NCI-H128 (cell line): ENCODE data around the gene HOXA6.

Experiments
- DNase-seq: peaks from one replicate; lab custom pipeline; 2025; ENCODE audit not compliant: unreplicated experiment; lab: John Stamatoyannopoulos, UW

HOXA6 gene

GRCh38 chr7:27151931-27152815 is 4.6 kb upstream of the HOXA6 start, which contains the start of gene HOXA3:
Gene HOXA3 (minus strand): TSS chr7:27152583. CDS start chr7:27110640, 41,943 bp downstream.
- DNase-seq, result no peak

GRCh38 chr7:27151341-27151930 is 3.9 kb upstream of the HOXA6 start:
- DNase-seq, result no peak

GRCh38 chr7:27150568-27151340 is 3.2 kb upstream of the HOXA6 start:
- DNase-seq, result peak; percentile 55

GRCh38 chr7:27149842-27150567 is 2.4 kb upstream of the HOXA6 start:
- no peak for DNase-seq

- DNase-seq, result no peak
Measured at GRCh38 chr7:27148756-27149641, 1.4 kb upstream of the HOXA6 start.

GRCh38 chr7:27148031-27148755 is 619 bp upstream of the HOXA6 start:
- no peak for DNase-seq

GRCh38 chr7:27146491-27147198 is 929 bp downstream of the HOXA6 start:
- DNase-seq, result no peak

- DNase-seq, result no peak
Measured at GRCh38 chr7:27145914-27146412, 1.6 kb downstream of the HOXA6 start.

GRCh38 chr7:27145165-27145913 is 2.2 kb downstream of the HOXA6 start:
- no peak for DNase-seq

GRCh38 chr7:27144781-27145164 is 2.8 kb downstream of the HOXA6 start:
- DNase-seq, result no peak

- no peak for DNase-seq
Measured at GRCh38 chr7:27143950-27144780, 3.4 kb downstream of the HOXA6 start.

GRCh38 chr7:27143023-27143949 is 4.3 kb downstream of the HOXA6 start, which contains the start of gene HOXA5:
Gene HOXA5 (minus strand): TSS chr7:27143681. CDS start chr7:27143607, 74 bp downstream.
- peak; percentile 21 for DNase-seq

GRCh38 chr7:27142580-27143022 is 5.0 kb downstream of the HOXA6 start:
- DNase-seq, result no peak

- no peak for DNase-seq
Measured at GRCh38 chr7:27141923-27142579, 5.5 kb downstream of the HOXA6 start.
